Gastroesophageal sphincter (tissue), 3 donors: ENCODE results near the gene MYF6.

Experiments
- EP300 ChIP-seq: sonication (generic); formaldehyde crosslinking; IDR thresholded peaks from one replicate; pipeline ENCODE4 v1.6.1; 2017; ENCODE audit warnings: antibody characterized with exemption, mild to moderate bottlenecking
- POLR2A ChIP-seq, 2 donors: fragments of 450-650 bp; IDR thresholded peaks; one replicate each; pipeline ENCODE4 v1.6.1; 2017; ENCODE audit warnings: antibody characterized with exemption in 2 of 2, mild to moderate bottlenecking in 2 of 2, moderate library complexity in 1 of 2
- POLR2AphosphoS5 ChIP-seq: sonication (generic); formaldehyde crosslinking; IDR thresholded peaks from one replicate; pipeline ENCODE4 v1.6.1; 2017; ENCODE audit warnings: antibody characterized with exemption
- TF ChIP-seq, protein P1 (sequence below), 4 experiments: fragments of 200-600 bp in 2 of 4; fragments of 450-650 bp in 2 of 4; sonication (generic) in 1 of 4; IDR thresholded peaks; one replicate each; pipeline ENCODE4 v1.5.1; 2017 to 2019; ENCODE audit warnings: antibody characterized with exemption in 4 of 4, mild to moderate bottlenecking in 2 of 4, moderate library complexity in 2 of 4

DNA sequence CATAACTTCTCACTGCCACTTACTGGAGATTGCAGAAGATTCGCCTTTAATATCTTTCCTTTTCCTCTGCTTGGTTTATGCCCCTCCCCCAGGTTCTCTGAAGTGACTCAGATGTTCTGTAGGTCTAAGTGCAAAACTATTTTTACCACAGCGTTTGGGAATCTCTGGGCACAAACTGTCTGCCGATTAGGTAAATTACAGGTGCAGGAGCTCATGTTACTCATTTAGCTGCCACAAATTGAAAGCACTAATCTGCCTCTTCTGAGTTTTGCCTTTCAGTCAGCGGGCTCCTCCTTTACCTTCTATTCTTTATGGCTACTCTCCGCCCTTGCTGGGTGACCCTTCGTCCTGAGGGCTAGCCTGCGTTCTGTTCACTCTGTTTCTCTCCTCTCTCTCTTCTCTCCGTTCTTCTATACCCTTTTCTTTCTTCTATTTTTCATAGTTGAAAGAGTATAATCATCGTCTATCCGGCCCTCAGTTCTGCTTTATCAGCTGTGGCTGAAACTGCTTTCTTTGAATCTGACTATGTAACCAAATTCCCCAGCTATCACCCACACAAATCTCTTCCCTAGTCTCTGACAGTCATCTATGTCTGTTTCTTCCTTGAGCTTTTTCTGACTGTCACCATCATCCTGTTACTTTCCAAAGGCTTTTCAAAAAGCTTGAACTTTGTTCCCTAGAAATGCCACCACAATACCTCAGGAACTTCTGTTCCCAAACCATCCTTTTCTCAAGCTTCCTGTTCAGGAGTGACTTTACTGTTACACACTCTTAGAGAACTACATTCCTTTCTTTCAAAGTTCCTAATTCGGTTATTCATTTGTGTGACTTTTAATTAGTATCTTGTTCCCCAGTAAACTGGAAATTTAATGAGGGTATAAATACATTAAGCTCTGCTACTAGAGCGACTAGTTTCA, 4.3 kb upstream of the MYF6 start:
- TF ChIP-seq EP300 (no peak), POLR2A (IDR thresholded peaks at IDR 0.05) (no peak), POLR2AphosphoS5 (peak; percentile 54)
- TF ChIP-seq, protein P1, sequence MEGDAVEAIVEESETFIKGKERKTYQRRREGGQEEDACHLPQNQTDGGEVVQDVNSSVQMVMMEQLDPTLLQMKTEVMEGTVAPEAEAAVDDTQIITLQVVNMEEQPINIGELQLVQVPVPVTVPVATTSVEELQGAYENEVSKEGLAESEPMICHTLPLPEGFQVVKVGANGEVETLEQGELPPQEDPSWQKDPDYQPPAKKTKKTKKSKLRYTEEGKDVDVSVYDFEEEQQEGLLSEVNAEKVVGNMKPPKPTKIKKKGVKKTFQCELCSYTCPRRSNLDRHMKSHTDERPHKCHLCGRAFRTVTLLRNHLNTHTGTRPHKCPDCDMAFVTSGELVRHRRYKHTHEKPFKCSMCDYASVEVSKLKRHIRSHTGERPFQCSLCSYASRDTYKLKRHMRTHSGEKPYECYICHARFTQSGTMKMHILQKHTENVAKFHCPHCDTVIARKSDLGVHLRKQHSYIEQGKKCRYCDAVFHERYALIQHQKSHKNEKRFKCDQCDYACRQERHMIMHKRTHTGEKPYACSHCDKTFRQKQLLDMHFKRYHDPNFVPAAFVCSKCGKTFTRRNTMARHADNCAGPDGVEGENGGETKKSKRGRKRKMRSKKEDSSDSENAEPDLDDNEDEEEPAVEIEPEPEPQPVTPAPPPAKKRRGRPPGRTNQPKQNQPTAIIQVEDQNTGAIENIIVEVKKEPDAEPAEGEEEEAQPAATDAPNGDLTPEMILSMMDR (IDR thresholded peaks at IDR 0.05) = no peak
